ENCODE data around the gene PMM1.
"Not testable (repeated sequence)": the region's sequence is repeated elsewhere in the genome, so short reads cannot be mapped to it uniquely, and the experiment has no call there.

The PMM1 gene

GRCh38 chr22:41563051-41563711, 26.5 kb downstream of the PMM1 start:
- DNase-seq (ENCODE audit: low read depth), result peak; percentile 53

GRCh38 chr22:41562461-41562860, 27.2 kb downstream of the PMM1 start:
- no peak for DNase-seq (ENCODE audit: low read depth)

GRCh38 chr22:41561788-41562187, 27.9 kb downstream of the PMM1 start:
- no peak for DNase-seq (ENCODE audit: low read depth)

- no peak for DNase-seq (ENCODE audit: low read depth)
These were observed 28.3 kb downstream of the PMM1 start for GRCh38 chr22:41561335-41561734.

- DNase-seq (ENCODE audit: low read depth), result no peak
These were observed 29.6 kb downstream of the PMM1 start for GRCh38 chr22:41560095-41560471.

- DNase-seq (ENCODE audit: low read depth), result not testable (repeated sequence)
These were observed 31.4 kb downstream of the PMM1 start for GRCh38 chr22:41558241-41558630.

- DNase-seq (ENCODE audit: low read depth), result peak; percentile 60
These were observed 32.0 kb downstream of the PMM1 start for GRCh38 chr22:41557401-41558240.

- DNase-seq (ENCODE audit: low read depth), result no peak
These were observed 33.1 kb downstream of the PMM1 start for GRCh38 chr22:41556561-41556960.

- no peak for DNase-seq (ENCODE audit: low read depth)
These were observed 34.2 kb downstream of the PMM1 start for GRCh38 chr22:41555325-41555982.

GRCh38 chr22:41551877-41552582, 37.6 kb downstream of the PMM1 start:
- DNase-seq (ENCODE audit: low read depth), result no peak

- DNase-seq (ENCODE audit: low read depth), result no peak
These were observed 38.6 kb downstream of the PMM1 start for GRCh38 chr22:41550952-41551491.

GRCh38 chr22:41548830-41549211, 40.8 kb downstream of the PMM1 start:
- DNase-seq (ENCODE audit: low read depth), result no peak

GRCh38 chr22:41544671-41545476, 44.8 kb downstream of the PMM1 start:
- no peak for DNase-seq (ENCODE audit: low read depth)

GRCh38 chr22:41543854-41544670, 45.6 kb downstream of the PMM1 start, which contains the start of gene POLR3H:
TSS of gene POLR3H (minus strand) at chr22:41544470. CDS start at chr22:41544101, 369 bp downstream.
- DNase-seq (ENCODE audit: low read depth), result peak; percentile 90

GRCh38 chr22:41542224-41542623, 47.4 kb downstream of the PMM1 start:
- DNase-seq (ENCODE audit: low read depth), result no peak

- no peak for DNase-seq (ENCODE audit: low read depth)
These were observed 48.2 kb downstream of the PMM1 start for GRCh38 chr22:41541484-41541883.

- no peak for DNase-seq (ENCODE audit: low read depth)
These were observed 49.3 kb downstream of the PMM1 start for GRCh38 chr22:41540365-41540764.

GRCh38 chr22:41540006-41540315, 49.7 kb downstream of the PMM1 start:
- no peak for DNase-seq (ENCODE audit: low read depth)

GRCh38 chr22:41539146-41540005, 50.3 kb downstream of the PMM1 start:
- no peak for DNase-seq (ENCODE audit: low read depth)

All from non-pigmented ciliary epithelial cell (primary cell).